Cerebellar cortex (tissue), 1 donor: ENCODE results near the gene SYCN.
A peak's percentile ranks its signal among the peaks of the same experiment; 100 is the strongest.

Source experiments
- DNase-seq: peaks from one replicate; pipeline ENCODE4 v3.0.0-alpha.2; 2015; ENCODE audit warnings: low spot score

SYCN gene

GRCh38 chr19:39194832-39195542, 9.1 kb downstream of the SYCN start:
- DNase-seq = no peak

GRCh38 chr19:39193803-39194202, 10.3 kb downstream of the SYCN start:
- DNase-seq = no peak

GRCh38 chr19:39192846-39193245, 11.2 kb downstream of the SYCN start:
- no peak for DNase-seq

GRCh38 chr19:39190768-39191167, 13.3 kb downstream of the SYCN start:
- no peak for DNase-seq

GRCh38 chr19:39188960-39189359, 15.1 kb downstream of the SYCN start:
- no peak for DNase-seq

GRCh38 chr19:39187552-39187943, 16.5 kb downstream of the SYCN start:
- no peak for DNase-seq

- DNase-seq = no peak
Measured at GRCh38 chr19:39186391-39186790, 17.7 kb downstream of the SYCN start.

- DNase-seq = no peak
Measured at GRCh38 chr19:39183104-39183503, 21.0 kb downstream of the SYCN start.

GRCh38 chr19:39182174-39182505, 21.9 kb downstream of the SYCN start:
- DNase-seq = no peak

- no peak for DNase-seq
Measured at GRCh38 chr19:39181500-39182173, 22.4 kb downstream of the SYCN start.

- no peak for DNase-seq
Measured at GRCh38 chr19:39180749-39181148, 23.3 kb downstream of the SYCN start.

- peak; percentile 43 for DNase-seq
Measured at GRCh38 chr19:39179754-39180153, 24.3 kb downstream of the SYCN start.

GRCh38 chr19:39178296-39179006, 25.6 kb downstream of the SYCN start:
- DNase-seq = no peak

- no peak for DNase-seq
Measured at GRCh38 chr19:39177736-39178135, 26.3 kb downstream of the SYCN start.

GRCh38 chr19:39177110-39177699, 26.9 kb downstream of the SYCN start:
- DNase-seq = no peak

GRCh38 chr19:39175564-39175963, 28.5 kb downstream of the SYCN start:
- DNase-seq = no peak

GRCh38 chr19:39174558-39175544, 29.2 kb downstream of the SYCN start:
- DNase-seq = no peak

GRCh38 chr19:39174142-39174541, 29.9 kb downstream of the SYCN start:
- DNase-seq = no peak

GRCh38 chr19:39173502-39173991, 30.5 kb downstream of the SYCN start:
- no peak for DNase-seq

- DNase-seq = no peak
Measured at GRCh38 chr19:39172700-39173501, 31.2 kb downstream of the SYCN start.
